Fibroblast of villous mesenchyme (primary cell): ENCODE data around the gene SEMA4B. TPM values are rescaled to one million over a fixed set of nuclear protein-coding genes. Genes with fewer than 3 reads are reported as not detected.

Experiments
- DNase-seq: peaks from one replicate; pipeline ENCODE4 v3.0.0-alpha.2; 2010; ENCODE audit warnings: low read depth
- H3K4me3 ChIP-seq: 2 replicates; pipeline ENCODE4 v1.5.1; 2011; ENCODE audit warnings: low read depth, mild to moderate bottlenecking, low read length
- total RNA-seq: library from RNA; depleted of rRNA; stranded (reverse); fragments of >200 nt; gene quantifications from 2 replicates; pipeline ENCODE4 v1.2.3, GENCODE V29; 2012
- TF ChIP-seq, protein P1 (sequence below): IDR thresholded peaks from 2 replicates; pipeline ENCODE4 v1.5.1; 2012; ENCODE audit warnings: low read depth, mild to moderate bottlenecking, low read length; ENCODE audit not compliant: insufficient read depth

The SEMA4B gene
- total RNA-seq, 1 donor: 16.4 TPM

DNA sequence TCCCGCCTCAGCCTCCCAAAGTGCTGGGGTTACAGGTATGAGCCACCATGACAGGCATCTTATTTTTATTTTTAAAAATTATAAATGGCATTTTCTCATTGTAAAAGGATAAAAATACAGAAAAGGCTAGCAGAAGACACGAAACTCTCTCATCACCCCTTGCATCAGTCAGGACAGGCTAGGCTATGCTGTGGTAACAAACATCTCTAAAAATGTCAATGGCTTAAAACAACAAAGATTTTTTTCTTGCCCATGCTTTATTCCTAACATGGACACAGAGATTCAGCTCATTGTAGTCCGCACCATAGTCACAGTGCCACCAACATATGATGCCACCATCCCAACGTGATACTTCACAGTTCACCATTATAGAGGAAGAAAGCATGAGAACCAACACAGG lies 34.0 kb upstream of the SEMA4B start:
- no peak for DNase-seq
- TF ChIP-seq, protein P1, sequence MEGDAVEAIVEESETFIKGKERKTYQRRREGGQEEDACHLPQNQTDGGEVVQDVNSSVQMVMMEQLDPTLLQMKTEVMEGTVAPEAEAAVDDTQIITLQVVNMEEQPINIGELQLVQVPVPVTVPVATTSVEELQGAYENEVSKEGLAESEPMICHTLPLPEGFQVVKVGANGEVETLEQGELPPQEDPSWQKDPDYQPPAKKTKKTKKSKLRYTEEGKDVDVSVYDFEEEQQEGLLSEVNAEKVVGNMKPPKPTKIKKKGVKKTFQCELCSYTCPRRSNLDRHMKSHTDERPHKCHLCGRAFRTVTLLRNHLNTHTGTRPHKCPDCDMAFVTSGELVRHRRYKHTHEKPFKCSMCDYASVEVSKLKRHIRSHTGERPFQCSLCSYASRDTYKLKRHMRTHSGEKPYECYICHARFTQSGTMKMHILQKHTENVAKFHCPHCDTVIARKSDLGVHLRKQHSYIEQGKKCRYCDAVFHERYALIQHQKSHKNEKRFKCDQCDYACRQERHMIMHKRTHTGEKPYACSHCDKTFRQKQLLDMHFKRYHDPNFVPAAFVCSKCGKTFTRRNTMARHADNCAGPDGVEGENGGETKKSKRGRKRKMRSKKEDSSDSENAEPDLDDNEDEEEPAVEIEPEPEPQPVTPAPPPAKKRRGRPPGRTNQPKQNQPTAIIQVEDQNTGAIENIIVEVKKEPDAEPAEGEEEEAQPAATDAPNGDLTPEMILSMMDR: no peak
- H3K4me3 ChIP-seq: no peak overlapping the region

DNA sequence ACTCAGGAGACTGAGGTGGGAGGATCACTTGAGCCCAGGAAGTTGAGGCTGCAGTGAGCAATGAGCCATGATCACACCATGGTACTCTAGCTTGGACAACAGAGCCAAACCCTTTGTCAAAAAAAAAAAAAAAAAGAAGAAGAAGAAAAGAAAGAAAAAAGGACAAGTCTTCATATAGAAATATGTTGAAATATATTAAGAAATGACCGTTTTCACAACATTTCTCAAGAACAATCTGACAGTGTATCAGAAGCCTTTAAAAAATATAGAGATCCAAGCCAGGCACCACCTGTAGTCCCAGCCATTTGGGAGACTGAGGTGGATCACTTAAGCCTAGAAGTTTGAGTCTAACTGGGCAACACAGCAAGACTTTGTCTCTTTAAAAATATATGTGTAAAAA lies 29.5 kb upstream of the SEMA4B start:
- no peak overlapping the region for H3K4me3 ChIP-seq
- DNase-seq: no peak
- TF ChIP-seq, protein P1: no peak

DNA sequence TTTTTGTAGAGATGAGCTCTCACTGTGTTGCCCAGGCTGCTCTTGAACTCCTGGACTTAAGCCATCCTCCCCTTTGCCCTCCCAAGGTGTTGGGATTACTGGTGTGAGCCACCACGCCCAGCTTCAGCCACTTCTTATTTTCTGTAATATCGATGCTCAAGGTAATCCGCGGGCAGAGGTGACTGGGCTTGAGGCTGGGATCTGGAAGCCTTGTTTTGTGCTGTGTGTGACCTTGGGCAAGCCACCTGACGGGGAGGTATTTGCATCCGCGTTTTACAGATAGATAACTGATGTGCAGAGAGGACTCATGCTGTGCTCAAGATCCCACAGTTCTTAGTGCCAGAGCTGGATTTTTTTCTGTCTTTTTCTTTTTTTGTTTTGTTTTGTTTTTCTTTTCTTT lies 27.8 kb upstream of the SEMA4B start:
- DNase-seq: no peak
- TF ChIP-seq, protein P1: no peak

DNA sequence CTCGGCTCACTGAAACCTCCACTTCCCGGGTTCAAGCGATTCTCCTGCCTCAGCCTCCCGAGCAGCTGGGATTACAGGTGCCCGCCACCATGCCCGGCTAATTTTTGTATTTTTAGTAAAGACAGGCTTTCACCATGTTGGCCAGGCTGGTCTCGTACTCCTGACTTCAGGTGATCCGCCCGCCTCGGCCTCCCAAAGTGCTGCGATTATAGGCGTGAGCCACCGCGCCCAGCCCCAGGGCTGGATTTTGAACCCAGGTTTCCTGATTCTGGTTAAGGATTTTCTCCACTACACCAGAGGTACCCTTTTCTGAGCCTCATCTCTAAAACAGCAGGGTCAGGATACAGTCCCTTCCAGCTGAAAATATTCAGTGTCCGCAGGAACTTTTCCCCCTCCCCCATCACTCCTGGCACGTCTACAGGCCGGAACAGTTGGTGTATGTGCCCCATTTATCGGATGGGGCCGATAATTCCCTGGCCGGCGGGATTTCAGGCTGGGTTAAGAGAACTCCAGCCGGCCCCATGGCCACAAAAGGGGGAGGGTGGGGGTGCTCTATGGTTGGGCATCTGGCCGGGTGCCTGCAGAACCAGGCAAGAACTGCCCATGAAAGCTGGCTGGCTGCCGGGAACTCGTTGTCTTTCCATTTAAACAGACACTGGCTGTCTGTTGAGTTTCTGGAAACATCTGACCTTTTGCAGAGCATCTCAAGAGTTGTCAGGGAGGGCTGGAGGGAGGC lies 26.8 kb upstream of the SEMA4B start:
- peak; percentile 74 for DNase-seq
- TF ChIP-seq, protein P1: no peak
- no peak overlapping the region for H3K4me3 ChIP-seq

More for the DNA sequence above, 27.8 kb upstream of the SEMA4B start:
- H3K4me3 ChIP-seq: no peak overlapping the region

DNA sequence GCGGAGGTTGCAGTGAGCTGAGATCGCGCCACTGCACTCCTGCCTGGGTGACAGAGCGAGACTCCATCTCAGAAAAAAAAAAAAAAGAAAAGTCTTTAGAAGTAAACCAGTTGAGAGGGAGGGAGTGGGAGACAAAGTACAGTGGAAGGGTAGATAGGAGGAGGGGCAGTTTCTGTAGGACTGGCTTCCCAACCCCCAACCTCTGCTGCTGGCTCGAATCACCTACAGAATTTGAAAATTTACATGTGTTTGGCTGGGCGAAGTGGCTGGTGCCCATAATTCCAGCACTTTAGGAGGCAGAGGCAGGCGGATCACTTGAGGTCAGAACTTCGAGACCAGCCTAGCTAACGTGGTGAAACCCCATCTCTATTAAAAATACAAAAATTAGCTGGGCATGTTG lies 24.1 kb upstream of the SEMA4B start:
- TF ChIP-seq, protein P1: no peak
- DNase-seq: no peak
- H3K4me3 ChIP-seq: no peak overlapping the region

DNA sequence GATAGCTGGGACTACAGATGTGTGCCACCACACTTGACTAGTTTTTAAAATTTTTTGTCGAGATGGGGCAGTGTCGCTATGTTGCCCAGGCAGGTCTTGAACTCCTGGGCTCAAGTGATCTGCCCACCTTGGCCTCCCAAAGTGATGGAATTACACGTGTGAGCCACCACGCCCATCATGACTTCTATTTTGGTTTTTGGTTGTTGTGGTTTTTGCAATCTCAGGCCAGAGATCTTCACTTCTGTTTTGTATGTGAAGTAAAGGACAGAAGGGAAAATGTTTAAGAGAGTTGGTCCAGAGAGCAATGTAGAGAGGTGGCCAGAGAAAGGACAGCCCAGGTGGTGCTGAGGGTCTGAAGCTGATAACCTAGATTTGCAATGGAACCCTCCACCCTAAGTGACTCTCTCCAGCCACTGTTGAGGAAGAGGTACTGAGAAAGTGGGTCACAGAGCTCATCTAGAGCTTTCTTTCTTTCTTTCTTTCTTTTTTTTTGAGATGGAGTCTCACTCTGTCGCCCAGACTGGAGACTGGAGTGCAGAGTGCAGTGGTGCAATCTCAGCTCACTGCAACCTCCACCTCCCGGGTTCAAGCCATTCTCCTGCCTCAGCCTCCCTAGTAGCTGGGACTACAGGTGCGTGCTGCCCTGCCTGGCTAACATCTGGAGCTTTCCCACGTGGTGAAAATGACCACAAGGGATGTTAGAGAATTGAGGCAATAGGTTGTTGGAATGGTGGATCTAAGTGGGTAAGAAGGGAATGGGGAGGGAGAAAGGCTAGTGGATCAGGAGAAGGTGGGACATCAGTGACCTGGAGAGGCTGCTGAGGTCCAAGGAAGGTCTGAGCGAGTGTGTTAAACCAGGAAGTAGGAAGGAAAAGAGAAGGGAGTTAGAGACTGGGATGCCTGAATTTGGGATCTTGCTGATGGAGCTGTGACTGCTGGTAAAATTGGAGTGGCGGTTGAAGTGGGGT lies 22.4 kb upstream of the SEMA4B start:
- DNase-seq: no peak
- no peak overlapping the region for H3K4me3 ChIP-seq
- TF ChIP-seq, protein P1: no peak
